Measurements from ENCODE around the gene OSBPL10.

DNA sequence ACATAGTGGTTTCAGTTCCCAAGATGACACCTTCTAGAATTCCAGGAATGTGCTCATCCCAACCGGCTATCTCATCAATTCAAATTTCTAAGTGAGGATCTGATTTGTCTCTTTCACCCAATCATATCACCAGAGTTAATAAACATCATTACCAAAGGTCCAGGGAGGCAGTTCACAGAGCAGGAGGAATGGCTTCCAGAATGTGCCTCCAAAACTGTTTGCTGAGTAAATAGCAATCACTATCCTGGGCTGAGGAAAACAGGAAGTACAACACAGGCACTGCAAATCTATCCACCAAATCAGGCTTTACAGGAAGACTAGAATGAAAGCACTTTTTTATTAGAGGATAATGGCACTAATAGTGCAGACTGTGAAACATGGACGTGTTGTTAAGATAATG, 61.5 kb downstream of the OSBPL10 start:
- TF ChIP-seq, protein P1, sequence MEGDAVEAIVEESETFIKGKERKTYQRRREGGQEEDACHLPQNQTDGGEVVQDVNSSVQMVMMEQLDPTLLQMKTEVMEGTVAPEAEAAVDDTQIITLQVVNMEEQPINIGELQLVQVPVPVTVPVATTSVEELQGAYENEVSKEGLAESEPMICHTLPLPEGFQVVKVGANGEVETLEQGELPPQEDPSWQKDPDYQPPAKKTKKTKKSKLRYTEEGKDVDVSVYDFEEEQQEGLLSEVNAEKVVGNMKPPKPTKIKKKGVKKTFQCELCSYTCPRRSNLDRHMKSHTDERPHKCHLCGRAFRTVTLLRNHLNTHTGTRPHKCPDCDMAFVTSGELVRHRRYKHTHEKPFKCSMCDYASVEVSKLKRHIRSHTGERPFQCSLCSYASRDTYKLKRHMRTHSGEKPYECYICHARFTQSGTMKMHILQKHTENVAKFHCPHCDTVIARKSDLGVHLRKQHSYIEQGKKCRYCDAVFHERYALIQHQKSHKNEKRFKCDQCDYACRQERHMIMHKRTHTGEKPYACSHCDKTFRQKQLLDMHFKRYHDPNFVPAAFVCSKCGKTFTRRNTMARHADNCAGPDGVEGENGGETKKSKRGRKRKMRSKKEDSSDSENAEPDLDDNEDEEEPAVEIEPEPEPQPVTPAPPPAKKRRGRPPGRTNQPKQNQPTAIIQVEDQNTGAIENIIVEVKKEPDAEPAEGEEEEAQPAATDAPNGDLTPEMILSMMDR (IDR thresholded peaks at IDR 0.05), result no peak
- no peak for TF ChIP-seq POLR2A (IDR thresholded peaks at IDR 0.05)
